Uterus (tissue), 4 donors: ENCODE data around the gene FHIT. TPM values are rescaled to one million over a fixed set of nuclear protein-coding genes. Genes with fewer than 3 reads are reported as not detected.
"Not testable (repeated sequence)": the region's sequence is repeated elsewhere in the genome, so short reads cannot be mapped to it uniquely, and the experiment has no call there.

ENCODE experiments used
- DNase-seq, 2 donors: peaks; one replicate each; pipeline ENCODE4 v3.0.0-alpha.2; 2019 to 2020
- H3K27ac ChIP-seq, 2 donors: fragments of 200-600 bp; sonication (generic); 1 replicate in 1 of 2; 2 replicates in 1 of 2; pipeline ENCODE4 v1.5.1; 2016 to 2018
- H3K27me3 ChIP-seq, 2 donors: fragments of 200-600 bp; sonication (generic); one replicate each; pipeline ENCODE4 v1.5.1; 2018 to 2019; ENCODE audit warnings: control low read depth in 1 of 2
- H3K36me3 ChIP-seq, 2 donors: fragments of 200-600 bp; sonication (generic); one replicate each; pipeline ENCODE4 v1.5.1; 2019; ENCODE audit warnings: control low read depth in 1 of 2
- H3K4me1 ChIP-seq, 2 donors: fragments of 200-600 bp; sonication (generic); one replicate each; pipeline ENCODE4 v1.5.1; 2018 to 2019; ENCODE audit warnings: control low read depth in 1 of 2
- H3K4me3 ChIP-seq, 2 donors: fragments of 200-600 bp; sonication (generic); 1 replicate in 1 of 2; 2 replicates in 1 of 2; pipeline ENCODE4 v1.5.1; 2018 to 2019; ENCODE audit warnings: mild to moderate bottlenecking in 1 of 2
- H3K9me3 ChIP-seq, 2 donors: fragments of 200-600 bp; sonication (generic); one replicate each; pipeline ENCODE4 v1.5.1; 2019; ENCODE audit warnings: control low read depth in 1 of 2
- POLR2A ChIP-seq, 2 donors: fragments of 450-650 bp; IDR thresholded peaks; one replicate each; pipeline ENCODE4 v1.6.1; 2016; ENCODE audit warnings: antibody characterized with exemption in 2 of 2, mild to moderate bottlenecking in 1 of 2, moderate library complexity in 1 of 2
- intact Hi-C: fragments of 100-400 bp; cut with DNase I; formaldehyde crosslinking; loops from one replicate; pipeline ENCODE4 v1.15.1; 2023; ENCODE audit warnings: low total_unique reads
- total RNA-seq, 4 donors: library from RNA; depleted of rRNA in 3 of 4; stranded (reverse); fragments of >200 nt in 3 of 4; gene quantifications; one replicate each; pipeline versions ENCODE4 v1.1.0 to v1.2.4, GENCODE V29; 2014 to 2023
- TF ChIP-seq, protein P1 (sequence below), 4 experiments: fragments of 200-600 bp in 2 of 4; fragments of 450-650 bp in 2 of 4; sonication (generic) in 2 of 4; IDR thresholded peaks; one replicate each; pipeline ENCODE4 v1.5.1; 2016 to 2019; ENCODE audit warnings: antibody characterized with exemption in 4 of 4, mild to moderate bottlenecking in 2 of 4, moderate library complexity in 1 of 4
- donor health status: DM: yes; HTN: yes; CAD: no.

Gene FHIT
- total RNA-seq, 4 donors from 2014 or later = 1.3 to 15.2 (median 7.3) TPM

DNA sequence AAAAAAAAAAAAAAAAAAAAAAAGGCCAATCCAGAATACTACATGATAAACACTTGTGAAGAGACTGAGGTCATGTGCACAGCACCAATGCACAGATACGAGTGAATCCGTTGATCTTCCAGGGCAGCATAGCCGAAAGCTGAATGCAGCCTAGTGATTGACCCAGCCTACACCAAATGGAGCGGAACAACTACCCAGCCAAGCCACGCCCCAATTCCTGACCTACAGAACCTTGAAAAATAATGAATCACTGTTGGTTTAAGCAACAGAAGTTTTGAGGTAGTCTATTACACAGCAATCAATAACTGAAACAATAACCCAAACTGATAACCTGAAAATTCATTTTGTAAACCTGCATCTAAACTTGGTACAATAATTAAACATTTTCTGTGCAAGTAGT lies 361.0 kb downstream of the FHIT start:
- Histone ChIP-seq H3K36me3 (no peaks in the 10 kb centered on the region), H3K9me3 (no peaks in the 10 kb centered on the region), H3K27me3 (no peaks in the 10 kb centered on the region), H3K4me1 (no peaks in the 10 kb centered on the region), H3K4me3 (no peak overlapping the region), H3K27ac (no peak overlapping the region)
- DNase-seq = no peak
- TF ChIP-seq, protein P1, sequence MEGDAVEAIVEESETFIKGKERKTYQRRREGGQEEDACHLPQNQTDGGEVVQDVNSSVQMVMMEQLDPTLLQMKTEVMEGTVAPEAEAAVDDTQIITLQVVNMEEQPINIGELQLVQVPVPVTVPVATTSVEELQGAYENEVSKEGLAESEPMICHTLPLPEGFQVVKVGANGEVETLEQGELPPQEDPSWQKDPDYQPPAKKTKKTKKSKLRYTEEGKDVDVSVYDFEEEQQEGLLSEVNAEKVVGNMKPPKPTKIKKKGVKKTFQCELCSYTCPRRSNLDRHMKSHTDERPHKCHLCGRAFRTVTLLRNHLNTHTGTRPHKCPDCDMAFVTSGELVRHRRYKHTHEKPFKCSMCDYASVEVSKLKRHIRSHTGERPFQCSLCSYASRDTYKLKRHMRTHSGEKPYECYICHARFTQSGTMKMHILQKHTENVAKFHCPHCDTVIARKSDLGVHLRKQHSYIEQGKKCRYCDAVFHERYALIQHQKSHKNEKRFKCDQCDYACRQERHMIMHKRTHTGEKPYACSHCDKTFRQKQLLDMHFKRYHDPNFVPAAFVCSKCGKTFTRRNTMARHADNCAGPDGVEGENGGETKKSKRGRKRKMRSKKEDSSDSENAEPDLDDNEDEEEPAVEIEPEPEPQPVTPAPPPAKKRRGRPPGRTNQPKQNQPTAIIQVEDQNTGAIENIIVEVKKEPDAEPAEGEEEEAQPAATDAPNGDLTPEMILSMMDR (IDR thresholded peaks at IDR 0.05) = no peak
- no peak for TF ChIP-seq POLR2A (IDR thresholded peaks at IDR 0.05)
- intact Hi-C loops = no loop called here

DNA sequence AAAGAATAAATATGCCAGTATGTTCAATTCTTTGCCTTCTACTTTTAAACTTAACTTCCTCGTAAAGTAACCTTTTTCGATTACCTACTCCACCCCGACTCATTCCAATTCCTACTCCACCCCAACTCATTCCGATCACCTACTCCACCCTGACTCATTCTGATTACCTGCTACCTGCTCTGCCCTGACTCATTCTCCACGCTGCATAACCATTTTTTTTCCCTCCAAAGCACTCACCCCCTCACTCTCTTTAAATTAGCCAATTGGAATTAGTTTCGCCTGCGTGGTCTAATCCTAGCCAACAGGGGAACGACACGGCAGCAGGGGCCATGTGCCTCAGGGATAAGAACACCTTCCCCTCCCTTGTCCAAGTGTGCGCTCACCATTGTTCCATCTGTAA lies 362.3 kb downstream of the FHIT start:
- not testable (repeated sequence) for H3K27ac ChIP-seq

DNA sequence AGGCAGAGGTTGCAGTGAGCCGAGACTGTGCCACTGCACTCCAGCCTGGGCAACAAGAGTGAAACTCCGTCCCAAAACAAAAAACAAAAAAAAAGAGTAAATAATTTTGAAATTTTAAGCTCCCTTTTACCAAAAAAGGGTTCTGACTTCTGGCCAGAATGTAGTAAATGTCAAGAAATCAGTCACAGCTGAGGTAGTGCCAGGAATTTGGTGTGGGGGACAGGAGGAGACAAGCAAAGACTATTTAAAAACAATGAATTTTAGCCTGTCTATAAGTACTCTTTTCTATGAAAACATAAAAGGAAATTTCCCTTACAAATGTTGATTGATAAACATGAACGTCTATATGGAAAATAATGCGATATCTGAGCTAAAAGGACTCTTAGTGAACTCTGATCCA lies 363.7 kb downstream of the FHIT start:
- TF ChIP-seq POLR2A (IDR thresholded peaks at IDR 0.05) = no peak
- TF ChIP-seq, protein P1 (IDR thresholded peaks at IDR 0.05) = no peak

More for the DNA sequence above, 362.3 kb downstream of the FHIT start:
- H3K9me3 ChIP-seq, H3K27me3 ChIP-seq, H3K36me3 ChIP-seq, H3K4me3 ChIP-seq, intact Hi-C loops, H3K4me1 ChIP-seq, DNase-seq: not testable (repeated sequence)

DNA sequence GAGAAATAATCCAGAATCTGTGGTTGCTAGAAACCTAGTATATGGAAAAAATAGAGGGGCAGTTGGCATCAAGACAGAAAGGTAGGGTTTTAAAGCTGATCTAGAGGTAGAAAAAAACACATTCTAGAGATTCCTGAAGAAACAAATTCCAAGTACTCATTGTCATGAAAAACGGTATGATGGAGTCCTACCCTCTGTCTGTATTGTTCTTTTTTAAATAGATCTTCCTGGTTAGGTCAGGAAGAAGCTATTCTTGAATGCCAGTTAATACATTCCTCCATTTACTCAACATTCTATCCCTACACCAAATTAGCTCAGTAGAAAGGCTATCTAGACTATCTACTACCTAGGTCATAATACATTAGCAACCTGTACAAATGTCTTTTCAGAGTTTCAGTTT lies 364.7 kb downstream of the FHIT start:
- Histone ChIP-seq H3K27ac (no peak overlapping the region), H3K36me3 (no peaks in the 10 kb centered on the region), H3K9me3 (peaks cover 0 to 12% of the 10 kb centered on the region in 2 donors), H3K4me1 (no peaks in the 10 kb centered on the region), H3K4me3 (no peak overlapping the region), H3K27me3 (no peaks in the 10 kb centered on the region)
- no peak for DNase-seq
- intact Hi-C loops = no loop called here
- no peak for TF ChIP-seq POLR2A (IDR thresholded peaks at IDR 0.05)
- TF ChIP-seq, protein P1 (IDR thresholded peaks at IDR 0.05) = no peak

More for the DNA sequence above, 363.7 kb downstream of the FHIT start:
- no peaks in the 10 kb centered on the region for H3K4me1 ChIP-seq
- no peak for DNase-seq
- H3K36me3 ChIP-seq = no peaks in the 10 kb centered on the region
- H3K4me3 ChIP-seq = no peak overlapping the region
- intact Hi-C loops = no loop called here
- peaks cover 0 to 7% of the 10 kb centered on the region in 2 donors for H3K9me3 ChIP-seq
- H3K27ac ChIP-seq = no peak overlapping the region
- H3K27me3 ChIP-seq = no peaks in the 10 kb centered on the region

DNA sequence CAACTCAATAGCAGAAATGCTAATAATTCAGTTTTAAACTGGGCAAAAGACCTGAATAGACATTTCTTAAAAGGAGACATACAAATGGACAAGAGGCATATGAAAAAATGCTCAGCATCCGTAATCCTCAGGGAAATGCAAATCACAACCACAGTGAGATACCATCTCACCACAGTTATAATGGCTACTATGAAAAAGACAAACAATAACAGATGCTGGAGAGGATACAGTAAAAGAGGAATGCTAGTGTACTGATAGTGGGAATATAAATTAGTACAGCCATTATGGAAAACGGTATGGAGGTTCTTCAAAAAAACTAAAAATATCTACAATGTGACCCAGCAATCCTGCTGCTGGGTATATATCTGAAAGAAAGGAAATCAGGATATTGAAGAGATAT lies 367.2 kb downstream of the FHIT start:
- no peaks in the 10 kb centered on the region for H3K36me3 ChIP-seq
- no peak overlapping the region for H3K27ac ChIP-seq
- no peak for DNase-seq
- H3K27me3 ChIP-seq = no peaks in the 10 kb centered on the region
- no peak overlapping the region for H3K4me3 ChIP-seq
- no peak for TF ChIP-seq POLR2A (IDR thresholded peaks at IDR 0.05)
- TF ChIP-seq, protein P1 (IDR thresholded peaks at IDR 0.05) = no peak
- intact Hi-C loops = no loop called here
- peaks cover 0 to 21% of the 10 kb centered on the region in 2 donors for H3K9me3 ChIP-seq
- no peaks in the 10 kb centered on the region for H3K4me1 ChIP-seq

DNA sequence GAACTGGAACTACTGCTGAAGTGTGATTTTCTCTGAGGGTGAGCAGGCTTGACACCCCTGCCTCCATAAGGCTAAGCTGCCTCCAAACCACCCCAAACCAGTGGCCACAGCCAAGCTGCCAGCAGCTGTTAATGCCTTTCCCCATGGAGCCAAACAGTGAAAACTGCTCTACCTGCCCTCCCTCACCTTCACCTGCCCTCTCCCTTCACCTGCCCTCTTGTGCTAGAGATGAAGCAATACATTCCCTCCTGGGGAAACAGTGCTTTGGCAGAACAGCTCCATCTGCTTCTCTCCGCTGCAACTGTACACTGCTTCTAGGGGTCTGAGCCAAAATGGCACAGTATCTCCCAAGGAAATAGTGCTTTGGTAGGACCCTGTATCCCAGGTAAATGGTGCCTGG lies 374.1 kb downstream of the FHIT start:
- DNase-seq = no peak
- no peaks in the 10 kb centered on the region for H3K4me1 ChIP-seq
- H3K9me3 ChIP-seq = peaks cover 0 to 14% of the 10 kb centered on the region in 2 donors
- intact Hi-C loops = no loop called here
- TF ChIP-seq, protein P1 (IDR thresholded peaks at IDR 0.05) = no peak
- no peak for TF ChIP-seq POLR2A (IDR thresholded peaks at IDR 0.05)
- H3K27ac ChIP-seq = no peak overlapping the region
- H3K36me3 ChIP-seq = no peaks in the 10 kb centered on the region
- H3K4me3 ChIP-seq = no peak overlapping the region
- no peaks in the 10 kb centered on the region for H3K27me3 ChIP-seq
